Stimulated activated CD8-positive, alpha-beta memory T cell treated with anti-CD3 and anti-CD28 coated beads, Interleukin-15, amount 100 ng/mL, for 24 hours (primary cell): Measurements from ENCODE around the gene ALAS2.
"Not testable (repeated sequence)": the region's sequence is repeated elsewhere in the genome, so short reads cannot be mapped to it uniquely, and the experiment has no call there.

Experiments
- DNase-seq: peaks from one replicate; pipeline ENCODE4 v3.0.0-alpha.2; 2020; ENCODE audit warnings: low read depth

Gene ALAS2, protein sequence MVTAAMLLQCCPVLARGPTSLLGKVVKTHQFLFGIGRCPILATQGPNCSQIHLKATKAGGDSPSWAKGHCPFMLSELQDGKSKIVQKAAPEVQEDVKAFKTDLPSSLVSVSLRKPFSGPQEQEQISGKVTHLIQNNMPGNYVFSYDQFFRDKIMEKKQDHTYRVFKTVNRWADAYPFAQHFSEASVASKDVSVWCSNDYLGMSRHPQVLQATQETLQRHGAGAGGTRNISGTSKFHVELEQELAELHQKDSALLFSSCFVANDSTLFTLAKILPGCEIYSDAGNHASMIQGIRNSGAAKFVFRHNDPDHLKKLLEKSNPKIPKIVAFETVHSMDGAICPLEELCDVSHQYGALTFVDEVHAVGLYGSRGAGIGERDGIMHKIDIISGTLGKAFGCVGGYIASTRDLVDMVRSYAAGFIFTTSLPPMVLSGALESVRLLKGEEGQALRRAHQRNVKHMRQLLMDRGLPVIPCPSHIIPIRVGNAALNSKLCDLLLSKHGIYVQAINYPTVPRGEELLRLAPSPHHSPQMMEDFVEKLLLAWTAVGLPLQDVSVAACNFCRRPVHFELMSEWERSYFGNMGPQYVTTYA

DNA sequence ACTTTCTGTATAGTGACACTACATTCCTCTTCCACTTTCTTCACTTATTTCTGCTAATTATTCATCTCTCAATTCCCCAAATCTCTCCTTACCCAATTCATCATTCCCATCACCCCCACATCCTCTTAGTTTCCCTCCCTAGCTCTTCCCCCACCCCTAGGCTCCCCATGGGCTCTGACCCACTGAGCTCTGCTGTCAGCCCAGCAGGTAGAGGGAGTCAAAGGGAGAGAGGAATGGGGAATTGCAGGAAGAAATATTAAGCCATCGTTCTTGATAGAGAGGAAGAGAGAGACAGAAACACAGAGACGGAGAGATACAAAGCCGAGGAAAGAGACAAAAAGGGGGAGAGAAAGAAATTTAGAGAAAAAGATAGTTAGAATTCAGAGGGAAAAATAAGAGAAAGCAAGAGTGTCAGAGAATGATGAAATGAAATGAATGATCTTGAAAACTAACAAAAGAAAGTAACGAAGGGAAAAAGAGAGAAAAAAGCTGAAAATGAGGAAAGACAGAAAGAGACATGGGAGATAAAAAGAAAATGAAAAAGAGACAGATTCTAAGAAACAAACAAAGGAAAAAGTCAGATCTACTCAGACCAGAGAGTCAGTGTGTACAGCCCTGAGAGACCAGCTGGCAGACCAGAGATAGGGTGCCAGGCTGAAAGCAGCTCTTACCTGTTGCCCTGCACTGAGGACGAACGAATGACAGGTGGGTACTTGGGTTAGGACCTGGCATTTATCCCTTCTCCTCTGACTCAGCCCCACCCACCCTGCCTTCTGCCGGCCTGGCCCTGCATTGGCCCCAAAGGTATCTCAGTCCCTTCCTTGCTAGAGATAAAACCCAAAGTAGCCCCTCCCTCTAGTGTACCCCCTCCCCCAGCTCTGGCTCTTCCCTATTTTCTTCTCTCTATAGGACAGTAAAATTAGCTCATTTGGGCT, at the start of gene ALAS2:
ALAS2 (minus strand) TSS at position 707 of the 935 bp plus-strand sequence. CDS start 4,977 bp downstream, outside the sequence.
- no peak for DNase-seq

DNA sequence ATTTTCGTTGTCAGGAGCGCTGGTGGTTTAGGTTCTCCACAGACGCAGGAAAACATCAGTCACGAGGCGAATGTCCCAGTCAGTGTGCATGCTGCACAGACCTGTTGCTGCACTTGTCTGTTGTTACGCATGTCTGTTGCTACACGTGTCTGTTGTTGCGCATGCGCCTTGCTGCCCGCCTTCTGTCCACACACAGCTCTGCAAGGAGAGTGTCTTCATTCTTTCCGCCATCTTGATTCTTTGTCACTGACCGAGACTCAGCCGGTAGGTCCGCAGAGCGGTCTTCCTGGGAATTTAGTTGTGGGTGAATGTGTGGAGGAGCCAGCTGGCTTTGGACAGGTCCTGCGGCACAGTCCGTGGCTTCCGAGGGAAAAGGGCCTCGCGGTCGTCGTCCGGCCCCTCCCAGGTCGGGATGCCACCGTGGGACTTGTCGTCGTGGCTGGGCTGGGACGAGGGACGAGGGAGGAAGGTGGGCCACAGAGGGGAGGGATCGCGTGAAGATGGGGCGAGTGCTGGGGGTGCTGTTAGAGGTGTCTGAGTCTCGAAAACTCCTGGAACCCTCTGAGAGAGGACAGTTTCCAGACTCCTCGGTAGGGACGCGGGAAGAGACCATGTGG, 44.2 kb upstream of the ALAS2 start, which contains the start of gene PAGE2B:
PAGE2B (plus strand) TSS at position 180 of the 617 bp plus-strand sequence. CDS start 1,012 bp downstream, outside the sequence.
- no peak for DNase-seq

DNA sequence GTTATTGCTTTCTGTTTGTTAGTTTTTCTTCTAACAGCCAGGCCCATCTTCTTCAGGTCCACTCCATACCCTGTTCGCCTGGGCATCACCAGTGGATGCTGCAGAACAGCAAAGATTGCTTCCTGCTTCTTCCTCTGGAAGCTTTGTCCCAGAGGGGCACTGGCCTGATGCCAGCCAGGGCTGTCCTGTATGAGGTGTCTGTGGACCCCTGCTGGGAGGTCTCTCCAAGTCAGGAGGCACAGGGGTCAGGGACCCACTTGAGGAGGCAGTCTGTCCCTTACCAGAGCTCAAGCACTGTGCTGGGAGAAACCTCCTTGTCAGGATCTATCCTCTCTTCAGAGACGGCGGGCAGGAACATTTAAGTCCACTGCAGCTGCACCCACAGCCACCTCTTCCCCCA, 41.5 kb upstream of the ALAS2 start:
- DNase-seq = no peak

DNA sequence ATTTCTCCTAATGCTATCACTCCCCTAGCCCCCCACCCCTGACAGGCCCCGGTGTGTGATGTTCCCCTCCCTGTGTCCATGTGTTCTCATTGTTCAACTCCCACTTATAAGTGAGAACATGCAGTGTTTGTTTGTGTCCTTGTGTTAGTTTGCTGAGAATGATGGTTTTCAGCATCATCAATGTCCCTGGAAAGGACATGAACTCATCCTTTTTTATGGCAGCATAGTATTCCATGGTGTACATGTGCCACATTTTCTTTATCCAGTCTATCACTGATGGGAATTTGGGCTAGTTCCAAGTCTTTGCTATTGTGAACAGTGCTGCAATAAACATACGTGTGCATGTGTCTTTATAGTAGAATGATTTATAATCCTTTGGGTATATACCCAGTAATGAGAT, 36.4 kb upstream of the ALAS2 start:
- DNase-seq = not testable (repeated sequence)

DNA sequence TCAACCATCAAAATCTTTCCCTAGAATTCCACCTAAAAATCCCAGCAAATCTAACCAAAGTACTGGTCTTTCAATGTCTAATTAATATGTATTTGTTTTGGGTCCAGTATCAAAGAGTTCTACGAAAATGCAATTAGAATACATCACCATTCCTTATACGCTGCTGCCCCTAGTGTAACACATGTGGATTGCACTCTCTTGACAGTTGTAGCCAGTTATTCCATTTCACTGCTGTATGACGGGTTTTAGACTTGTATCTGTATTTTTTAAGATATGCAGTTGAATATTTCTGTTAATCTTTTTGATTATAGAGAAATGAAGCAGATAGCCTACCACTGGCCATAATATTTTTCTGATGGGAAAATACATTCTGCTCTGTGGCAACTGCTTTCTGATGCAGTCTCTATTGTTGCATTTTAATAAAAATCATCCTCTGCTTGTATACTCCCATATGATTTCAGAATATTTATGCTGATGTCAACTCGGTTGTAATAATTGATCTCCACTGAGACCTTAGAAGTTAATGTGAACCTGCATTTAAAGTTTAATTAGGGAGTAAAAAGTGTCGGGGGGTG, 27.0 kb upstream of the ALAS2 start:
- DNase-seq = no peak

DNA sequence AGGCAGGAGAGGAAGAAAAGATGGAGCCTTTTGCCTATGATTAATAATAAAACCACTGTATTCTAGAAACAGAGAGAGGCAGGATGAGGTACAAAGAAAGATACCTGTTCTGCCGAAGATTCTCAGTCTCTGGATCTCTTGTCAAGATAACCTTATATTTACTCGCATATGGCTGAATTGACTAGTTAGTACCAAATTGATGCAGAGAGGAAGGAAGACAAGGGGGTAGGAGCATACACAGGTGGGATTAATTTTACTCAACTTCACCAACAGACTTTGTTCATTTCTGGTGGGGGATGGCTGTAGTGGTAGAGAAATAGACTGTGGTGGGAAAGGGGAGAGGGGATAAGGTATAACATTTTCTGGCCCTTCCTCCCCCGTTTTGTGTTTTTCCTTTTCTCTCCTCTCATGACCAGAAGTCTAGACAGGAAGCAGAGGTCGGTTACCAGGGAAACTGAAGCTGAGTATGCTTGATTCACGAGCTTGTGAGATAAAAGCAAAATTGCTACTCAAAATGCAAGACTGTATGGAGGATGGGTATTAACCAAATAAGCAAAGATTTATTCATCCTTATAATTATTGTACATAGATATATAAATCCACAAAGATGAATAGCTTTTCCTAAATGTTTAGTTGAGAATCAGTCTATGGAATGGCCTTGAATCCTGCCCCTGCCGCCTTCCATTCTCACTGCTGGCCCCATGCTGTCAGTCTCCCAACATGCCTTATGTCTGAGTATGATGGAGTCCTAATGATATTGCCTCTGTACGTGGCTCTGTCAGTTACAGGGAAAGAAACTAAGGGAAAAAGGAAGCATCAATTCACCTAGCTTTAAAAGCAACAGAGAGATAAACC, 26.3 kb upstream of the ALAS2 start:
- DNase-seq = no peak

DNA sequence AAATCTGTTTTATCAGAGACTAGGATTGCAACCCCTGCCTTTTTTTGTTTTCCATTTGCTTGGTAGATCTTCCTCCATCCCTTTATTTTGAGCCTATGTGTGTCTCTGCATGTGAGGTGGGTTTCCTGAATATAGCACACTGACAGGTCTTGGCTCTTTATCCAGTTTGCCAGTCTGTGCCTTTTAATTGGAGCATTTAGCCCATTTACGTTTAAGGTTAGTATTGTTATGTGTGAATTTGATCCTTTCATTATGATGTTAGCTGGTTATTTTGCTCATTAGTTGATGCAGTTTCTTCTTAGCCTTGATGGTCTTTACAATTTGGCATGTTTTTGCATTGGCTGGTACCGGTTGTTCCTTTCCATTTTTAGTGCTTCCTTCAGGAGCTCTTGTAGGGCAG, 19.8 kb upstream of the ALAS2 start:
- DNase-seq = not testable (repeated sequence)

DNA sequence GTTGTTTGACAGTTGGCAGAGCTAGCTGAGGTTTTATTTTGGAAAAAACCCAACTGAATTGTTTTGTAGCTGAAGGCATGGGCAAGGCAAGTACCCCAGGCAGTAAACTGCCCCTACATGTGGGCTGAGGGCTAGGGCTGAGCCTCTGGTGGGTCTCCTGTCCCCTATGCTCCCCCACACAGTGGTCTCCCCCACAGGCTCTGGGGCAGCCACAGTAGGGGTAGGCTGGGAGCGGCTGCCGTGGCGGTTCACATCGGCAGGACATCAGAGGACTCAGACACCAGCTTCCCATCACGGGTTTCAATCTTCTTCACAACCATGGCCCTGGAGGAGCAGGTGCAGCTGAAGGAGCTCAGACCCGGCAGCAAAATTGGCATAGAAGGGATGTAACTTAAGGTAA, 10.7 kb upstream of the ALAS2 start:
- no peak for DNase-seq

DNA sequence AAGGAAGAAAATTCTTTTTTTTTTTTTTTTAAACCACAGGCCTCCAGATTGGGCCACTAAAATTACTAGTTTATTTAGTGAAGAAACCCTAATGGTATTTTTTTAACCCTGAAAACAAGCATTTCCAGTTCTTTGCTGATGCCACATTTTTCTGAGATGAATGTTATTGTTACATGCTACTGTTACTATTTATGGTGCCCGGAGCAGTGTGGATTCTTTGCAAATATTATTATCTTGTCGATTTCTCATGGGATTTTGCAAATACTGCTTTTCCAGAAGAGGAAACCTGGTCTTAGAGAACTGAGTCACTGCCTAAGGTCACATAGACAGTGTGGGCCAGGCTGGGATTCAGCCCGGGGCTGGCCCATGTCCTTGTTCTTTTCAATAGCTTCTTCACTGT, 8.7 kb upstream of the ALAS2 start:
- no peak for DNase-seq

DNA sequence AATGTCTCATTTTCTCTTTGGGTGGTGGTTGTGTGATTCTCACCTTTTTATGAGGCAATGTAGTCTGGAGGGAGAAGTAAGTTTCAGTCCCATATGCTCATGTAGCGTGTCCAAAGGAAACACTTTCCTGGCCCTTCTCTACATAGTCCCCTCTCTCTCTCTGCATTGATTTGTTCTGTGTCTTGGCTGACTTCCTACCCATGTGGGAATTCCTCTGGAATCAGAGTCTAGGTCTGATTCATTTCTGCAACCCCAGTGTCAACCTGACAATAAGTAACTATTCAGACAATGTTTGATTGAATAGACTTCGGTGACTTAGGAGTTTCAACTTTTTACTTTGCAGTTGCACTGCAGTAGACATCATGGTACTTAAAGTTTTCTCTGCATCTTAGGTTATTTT, 2.7 kb upstream of the ALAS2 start:
- no peak for DNase-seq

DNA sequence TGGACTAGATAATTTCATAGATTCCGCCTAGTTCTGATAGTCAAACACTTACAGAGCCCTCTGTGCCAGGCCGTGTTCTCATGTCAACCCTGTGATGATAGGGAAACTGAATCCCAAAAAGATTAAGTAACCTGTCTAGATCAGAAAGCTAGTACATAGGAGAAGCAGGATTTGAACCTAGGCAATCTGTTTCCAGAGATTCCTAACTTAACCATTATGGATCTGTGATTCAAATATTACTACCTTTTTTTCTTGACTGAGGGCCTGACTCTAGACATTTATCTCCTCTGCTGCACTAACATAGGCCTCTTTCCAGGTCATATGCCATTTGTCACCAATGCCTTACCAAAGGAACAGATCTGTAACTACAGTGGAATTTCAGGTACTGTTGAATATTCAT, 1.5 kb downstream of the ALAS2 start:
- no peak for DNase-seq

DNA sequence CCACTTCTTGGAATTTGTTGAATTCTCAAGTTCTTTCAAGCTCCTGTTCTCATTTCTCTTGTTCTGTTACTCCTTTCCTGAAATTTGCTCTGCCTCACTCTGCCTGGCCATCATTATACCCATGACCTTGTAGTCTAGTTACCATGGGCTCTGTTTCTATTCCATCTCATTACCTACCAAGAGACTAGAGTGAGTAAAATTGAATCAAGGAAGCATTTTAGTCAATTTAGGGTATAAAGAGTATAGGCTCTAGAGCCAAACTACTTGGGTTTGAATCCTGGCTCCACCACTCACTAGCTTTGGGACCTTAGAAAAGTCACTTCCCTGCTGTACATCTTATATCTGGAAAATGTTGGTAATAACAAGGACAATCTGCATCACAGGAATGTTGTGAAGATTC, 2.2 kb downstream of the ALAS2 start:
- no peak for DNase-seq

DNA sequence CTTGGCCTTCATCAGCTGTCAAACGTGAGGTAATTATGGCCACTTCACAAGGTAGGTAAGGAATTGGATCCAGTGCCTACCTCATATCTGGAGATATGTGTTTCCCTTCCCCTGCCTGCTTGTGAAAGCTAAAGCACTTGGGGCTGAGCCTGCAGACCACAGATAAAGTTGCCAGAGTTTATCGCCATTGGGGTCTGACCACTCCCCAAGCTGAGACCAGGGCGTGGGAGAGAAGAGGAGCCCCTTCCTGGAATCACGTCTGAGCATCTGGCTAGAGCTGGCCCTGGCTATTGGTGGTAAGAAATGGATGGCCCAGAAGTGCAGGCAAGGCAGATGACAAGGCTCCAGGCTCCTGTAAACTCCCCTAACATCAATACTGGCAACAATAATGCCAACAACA, 2.7 kb downstream of the ALAS2 start:
- no peak for DNase-seq

DNA sequence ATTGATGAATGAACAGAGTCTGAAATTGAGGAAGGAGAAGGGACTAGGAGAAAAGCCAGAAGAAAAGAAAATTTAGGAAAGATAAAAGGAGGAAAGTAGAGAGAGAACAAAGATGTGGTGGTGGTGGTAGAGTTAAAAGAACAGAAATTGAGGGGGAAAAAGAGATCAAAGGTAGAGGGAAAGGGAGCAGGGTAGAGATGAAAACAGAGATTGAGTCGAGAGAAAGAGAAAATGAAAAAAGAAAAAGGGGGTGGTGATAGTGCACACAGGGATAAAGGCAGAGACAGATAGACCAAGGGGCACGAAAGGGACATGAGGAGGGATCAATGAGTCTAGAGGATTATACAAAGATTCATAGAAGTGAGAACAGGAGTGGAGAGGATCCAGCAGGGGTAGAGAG, 3.9 kb downstream of the ALAS2 start:
- DNase-seq = no peak

DNA sequence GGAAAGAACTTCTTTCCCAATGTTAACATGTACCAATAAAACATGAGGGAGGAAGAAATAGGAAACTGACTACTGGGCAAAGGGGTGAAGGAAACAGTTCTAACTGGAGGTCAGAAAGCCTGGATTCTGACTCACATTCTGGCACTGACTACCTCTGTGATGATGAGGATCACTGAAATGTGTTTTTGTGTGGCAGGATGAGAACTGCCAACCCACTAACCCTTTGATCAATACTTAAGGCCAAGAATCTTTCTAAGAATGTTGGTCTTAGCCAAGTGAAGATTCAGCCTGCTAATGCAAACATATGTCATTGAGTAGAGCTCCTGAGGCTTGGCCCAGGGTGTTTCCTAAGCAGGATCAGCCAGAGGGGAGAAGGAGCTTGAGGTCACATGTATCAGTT, 4.6 kb downstream of the ALAS2 start:
- DNase-seq = no peak

DNA sequence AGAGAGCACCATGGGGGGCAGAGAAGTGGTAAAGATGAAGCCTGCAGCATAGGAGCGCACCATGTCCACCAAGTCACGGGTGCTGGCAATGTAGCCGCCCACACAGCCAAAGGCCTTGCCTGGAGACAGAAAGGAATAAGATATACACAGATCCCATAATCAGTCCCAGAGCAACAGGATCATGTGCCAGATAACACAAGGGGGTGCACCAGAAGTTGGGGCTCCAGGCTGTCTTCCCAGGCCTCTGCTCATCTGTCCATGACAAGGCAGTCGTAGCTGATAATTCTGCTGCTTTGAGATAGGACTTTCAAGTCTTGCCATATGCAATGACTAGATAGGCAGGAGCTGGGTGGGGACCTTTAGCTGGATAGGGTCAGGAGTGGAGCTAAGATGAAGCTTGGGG, 15.9 kb downstream of the ALAS2 start:
- DNase-seq = no peak

DNA sequence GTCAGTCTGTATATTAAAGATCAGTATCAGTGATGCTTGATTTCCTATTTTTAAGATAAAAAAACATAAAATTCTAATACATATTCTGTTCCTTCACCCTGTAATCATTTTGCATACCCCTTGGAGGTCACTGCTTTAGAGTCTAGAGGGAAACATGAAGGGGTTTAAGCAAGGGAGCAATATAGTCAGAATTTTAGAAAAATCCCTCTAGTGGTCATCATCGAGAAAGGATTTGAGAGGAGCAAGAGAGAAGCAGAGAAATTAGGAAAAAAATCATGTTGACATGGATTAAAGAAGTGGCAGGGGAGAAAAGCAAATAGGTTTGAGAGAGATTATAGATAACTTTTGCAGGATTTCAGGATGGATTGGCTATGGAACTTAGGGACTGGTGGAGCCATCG, 19.5 kb downstream of the ALAS2 start:
- no peak for DNase-seq

DNA sequence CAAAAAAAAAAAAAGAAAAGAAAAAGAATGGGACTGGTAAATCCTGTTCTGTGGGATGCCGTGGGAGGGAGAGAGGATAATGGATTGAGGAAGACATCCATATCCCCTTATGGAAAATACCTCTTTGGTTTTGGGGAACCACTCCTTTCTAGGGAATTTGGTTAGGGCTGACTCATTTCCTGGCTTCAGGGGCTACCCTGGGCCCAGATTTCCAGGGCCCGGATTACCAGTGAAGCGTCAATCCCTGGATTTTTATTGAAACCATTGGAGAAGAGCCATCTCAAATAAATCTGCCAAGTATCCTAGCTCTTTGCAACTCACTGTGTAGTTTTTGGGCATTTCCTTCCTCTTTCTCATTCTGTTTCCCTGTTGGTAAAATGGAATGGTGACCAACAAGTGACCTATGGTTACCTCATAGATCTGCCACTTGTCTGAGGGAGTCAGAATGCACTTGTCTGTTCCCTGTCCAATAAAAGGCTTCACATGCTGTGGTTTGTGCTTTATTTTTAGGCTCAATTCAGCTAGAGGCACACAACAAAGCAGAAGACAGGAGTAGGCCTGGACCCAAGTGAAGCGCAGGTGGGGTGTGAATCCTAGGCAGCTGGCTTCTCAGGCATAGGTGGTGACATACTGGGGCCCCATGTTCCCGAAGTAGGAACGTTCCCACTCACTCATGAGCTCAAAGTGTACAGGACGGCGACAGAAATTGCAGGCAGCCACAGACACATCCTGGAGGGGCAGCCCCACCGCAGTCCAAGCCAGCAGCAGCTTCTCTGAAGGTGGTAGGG, 22.0 kb downstream of the ALAS2 start:
- DNase-seq = no peak

DNA sequence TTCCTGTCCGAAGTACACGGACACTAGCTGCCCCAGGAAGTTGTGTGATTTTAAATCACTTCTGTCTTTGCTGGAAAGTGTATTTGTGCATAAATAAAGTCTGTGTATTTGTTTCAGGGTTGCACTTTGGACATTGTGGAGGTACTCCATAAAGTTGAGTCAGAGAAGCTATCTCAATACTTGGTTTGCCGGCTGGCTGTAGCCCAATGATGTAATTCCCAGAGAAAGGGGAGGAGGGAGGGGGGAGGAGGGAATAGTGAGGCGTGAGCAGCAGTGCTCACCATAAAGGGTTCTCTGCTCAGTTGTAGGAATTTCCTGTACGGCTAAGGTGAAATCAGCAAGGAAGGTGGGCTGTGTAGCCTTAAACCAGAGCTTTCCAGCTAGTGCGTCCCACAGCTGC, 23.1 kb downstream of the ALAS2 start:
- DNase-seq = no peak
